HEK293T (cell line): Measurements from ENCODE around the gene DHDH.

ENCODE experiments used
- CTBP1 ChIP-seq: fragments of 450-650 bp; IDR thresholded peaks from 2 replicates; pipeline ENCODE4 v1.6.1; 2016; ENCODE audit warnings: borderline replicate concordance
- ELF4 ChIP-seq: fragments of 450-650 bp; IDR thresholded peaks from 2 replicates; pipeline ENCODE4 v1.6.1; 2017; ENCODE audit warnings: antibody characterized with exemption
- FOXA1 ChIP-seq: fragments of 450-650 bp; IDR thresholded peaks from 2 replicates; pipeline ENCODE4 v1.6.1; 2016; ENCODE audit warnings: mild to moderate bottlenecking
- FOXK2 ChIP-seq: fragments of 450-650 bp; IDR thresholded peaks from 2 replicates; pipeline ENCODE4 v1.6.1; 2016; ENCODE audit warnings: mild to moderate bottlenecking
- FOXM1 ChIP-seq: fragments of 450-650 bp; IDR thresholded peaks from 2 replicates; pipeline ENCODE4 v1.6.1; 2017; ENCODE audit warnings: mild to moderate bottlenecking, borderline replicate concordance
- L3MBTL2 ChIP-seq: fragments of 450-650 bp; conservative IDR thresholded peaks from 2 replicates; pipeline ENCODE4 v1.6.1; 2016; ENCODE audit warnings: mild to moderate bottlenecking
- NFRKB ChIP-seq: fragments of 450-650 bp; IDR thresholded peaks from 2 replicates; pipeline ENCODE4 v1.6.1; 2016; ENCODE audit warnings: mild to moderate bottlenecking, moderate library complexity
- PKNOX1 ChIP-seq: fragments of 450-650 bp; IDR thresholded peaks from 2 replicates; pipeline ENCODE4 v1.6.1; 2016
- SP1 ChIP-seq: fragments of 450-650 bp; IDR thresholded peaks from 2 replicates; pipeline ENCODE4 v1.6.1; 2017
- SUZ12 ChIP-seq: fragments of 450-650 bp; IDR thresholded peaks from 2 replicates; pipeline ENCODE4 v1.6.1; 2016; ENCODE audit warnings: mild to moderate bottlenecking
- TARDBP ChIP-seq: fragments of 450-650 bp; IDR thresholded peaks from 2 replicates; pipeline ENCODE4 v1.6.1; 2016
- ZNF384 ChIP-seq: fragments of 450-650 bp; IDR thresholded peaks from 2 replicates; pipeline ENCODE4 v1.6.1; 2016

GRCh38 chr19:48921721-48922500 lies 11.6 kb upstream of the DHDH start:
- TF ChIP-seq SUZ12 (no peak), FOXK2 (no peak), ZNF384 (no peak), SP1 (no peak), L3MBTL2 (no peak), TARDBP (no peak), NFRKB (no peak), FOXM1 (no peak), PKNOX1 (no peak), CTBP1 (no peak), ELF4 (no peak), FOXA1 (no peak)
